GM19372 (cell line): ENCODE results near the gene PDIA2.
"Not testable (repeated sequence)": the region's sequence is repeated elsewhere in the genome, so short reads cannot be mapped to it uniquely, and the experiment has no call there.

Experiments used
- ATAC-seq: cut with Tn5 transposase; IDR thresholded peaks from one replicate; pipeline ENCODE4 v1.9.1; 2021; ENCODE audit warnings: mild to moderate bottlenecking, low read depth, moderate library complexity; ENCODE audit not compliant: unreplicated experiment

The PDIA2 gene

DNA sequence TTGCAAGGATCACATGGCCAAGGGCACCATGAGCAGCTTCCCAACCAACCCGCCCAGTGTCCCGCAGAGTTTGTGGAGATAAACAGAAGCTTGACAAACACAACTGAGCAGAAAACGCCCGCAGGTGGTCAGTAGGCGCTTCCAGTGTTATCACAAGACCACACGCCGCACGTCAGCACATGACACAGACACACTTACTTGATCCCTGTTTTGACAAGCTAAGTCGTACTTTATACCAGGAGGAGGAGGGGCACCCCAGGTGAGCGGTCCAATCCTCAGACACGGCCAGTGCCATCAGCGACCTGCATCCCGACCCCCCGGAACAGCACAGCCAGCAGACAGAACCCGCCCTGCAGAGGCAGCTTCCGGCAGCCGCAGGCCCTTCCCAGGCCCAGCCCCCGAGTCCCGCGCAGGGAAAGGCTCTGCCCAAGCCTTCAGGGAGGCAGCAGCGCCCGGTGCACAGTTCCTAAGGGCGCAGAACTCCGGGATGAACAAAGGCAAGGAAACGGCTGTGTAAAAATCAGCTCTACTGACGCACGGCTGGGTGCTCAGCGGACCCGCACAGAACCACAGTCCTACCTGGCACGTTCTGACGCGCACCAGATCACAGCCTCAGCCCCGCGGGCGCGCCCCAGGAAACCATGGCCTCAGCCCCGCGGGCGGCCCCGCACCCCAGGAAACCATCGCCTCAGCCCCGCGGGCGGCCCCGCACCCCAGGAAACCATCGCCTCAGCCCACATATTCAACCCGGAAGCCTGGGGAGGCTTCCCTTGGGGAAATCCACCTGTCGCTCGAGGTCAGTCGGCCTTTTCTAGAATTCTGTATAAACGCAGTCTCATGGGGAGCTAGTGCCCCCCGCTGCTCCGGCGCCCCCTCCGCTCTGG is 41.7 kb downstream of the PDIA2 start:
- ATAC-seq, result no peak

DNA sequence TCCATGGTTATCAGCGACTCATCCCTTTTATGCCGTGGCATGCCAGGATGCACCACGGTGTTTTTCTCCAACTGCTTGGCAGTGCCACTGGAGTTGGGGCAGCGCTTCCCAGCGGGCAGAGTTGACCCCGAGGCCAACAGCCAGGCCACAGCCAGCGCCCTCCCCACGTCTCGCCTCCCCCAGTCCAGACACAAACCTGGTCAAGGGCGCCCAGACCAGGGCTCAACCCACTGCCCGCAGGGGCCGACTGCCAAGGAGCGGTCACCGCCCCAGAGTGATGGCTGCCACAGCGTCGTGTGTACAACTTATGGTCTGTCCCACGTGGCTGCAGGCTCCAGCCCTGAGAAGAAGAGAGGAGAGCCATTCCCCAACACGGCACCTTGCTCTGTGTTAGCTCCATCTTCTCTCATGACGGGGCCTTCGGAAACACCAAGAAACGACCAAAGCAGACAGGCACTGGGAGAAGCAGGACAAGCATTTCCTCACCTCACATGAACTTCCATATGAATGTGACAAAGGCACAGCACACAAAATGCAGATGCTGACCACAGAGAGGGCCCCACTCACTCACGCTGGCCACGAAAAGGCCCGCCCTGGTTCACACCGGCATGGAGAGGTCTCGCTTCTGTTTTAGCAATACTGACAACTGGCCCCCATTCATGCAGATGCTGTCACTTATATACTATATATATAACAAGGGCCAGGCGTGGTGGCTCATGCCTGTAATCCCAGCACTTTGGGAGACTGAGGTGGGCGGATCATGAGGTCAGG is 42.6 kb downstream of the PDIA2 start:
- no peak for ATAC-seq

DNA sequence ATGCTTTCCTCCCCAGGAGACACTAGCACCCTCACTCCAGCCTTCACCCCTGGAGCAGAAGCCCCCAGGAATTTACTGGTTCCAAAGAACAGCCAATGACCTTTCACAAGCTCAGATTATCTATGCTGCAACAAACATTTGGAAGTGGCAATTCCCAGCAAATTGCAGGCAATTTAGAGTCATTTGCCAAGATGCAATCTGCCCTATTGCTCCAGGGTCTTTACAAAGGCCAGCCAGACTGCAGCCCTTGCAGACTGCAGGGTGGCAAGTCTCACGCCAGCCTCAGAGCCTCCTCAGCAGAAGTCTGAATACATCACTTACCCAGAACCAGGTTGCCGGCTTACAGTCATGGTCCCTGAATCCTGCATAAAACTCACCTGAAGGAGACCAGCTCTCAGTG is 47.8 kb downstream of the PDIA2 start:
- no peak for ATAC-seq

DNA sequence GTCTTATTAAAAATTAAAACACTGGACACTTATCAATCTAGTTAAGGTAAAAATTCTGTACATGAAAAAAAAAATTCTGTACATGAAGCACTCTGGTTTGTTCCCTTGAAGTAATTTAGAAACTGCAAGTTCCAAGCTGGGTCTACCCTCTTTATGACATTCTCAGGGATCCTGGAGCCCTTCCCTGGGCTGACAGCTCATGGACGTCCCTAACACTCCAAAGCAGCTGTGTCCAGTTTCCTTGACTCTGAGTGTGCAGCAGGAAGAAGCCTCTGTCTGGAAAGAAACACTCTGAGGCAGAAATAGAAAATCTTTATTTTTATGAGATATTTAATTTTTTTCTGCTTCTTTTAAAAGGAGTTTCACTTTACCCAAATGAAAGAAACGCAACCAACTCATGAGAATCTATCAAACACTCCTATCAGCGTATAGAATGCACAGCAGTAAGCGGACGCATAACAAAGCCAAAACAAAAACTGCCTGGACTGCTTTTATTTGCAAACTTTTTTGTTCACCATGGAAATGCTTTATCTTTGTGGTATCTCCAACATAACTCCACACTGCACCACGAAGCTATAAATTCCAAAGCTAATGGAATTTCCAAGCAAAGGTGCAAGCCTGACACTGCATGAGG is 48.3 kb downstream of the PDIA2 start:
- not testable (repeated sequence) for ATAC-seq

DNA sequence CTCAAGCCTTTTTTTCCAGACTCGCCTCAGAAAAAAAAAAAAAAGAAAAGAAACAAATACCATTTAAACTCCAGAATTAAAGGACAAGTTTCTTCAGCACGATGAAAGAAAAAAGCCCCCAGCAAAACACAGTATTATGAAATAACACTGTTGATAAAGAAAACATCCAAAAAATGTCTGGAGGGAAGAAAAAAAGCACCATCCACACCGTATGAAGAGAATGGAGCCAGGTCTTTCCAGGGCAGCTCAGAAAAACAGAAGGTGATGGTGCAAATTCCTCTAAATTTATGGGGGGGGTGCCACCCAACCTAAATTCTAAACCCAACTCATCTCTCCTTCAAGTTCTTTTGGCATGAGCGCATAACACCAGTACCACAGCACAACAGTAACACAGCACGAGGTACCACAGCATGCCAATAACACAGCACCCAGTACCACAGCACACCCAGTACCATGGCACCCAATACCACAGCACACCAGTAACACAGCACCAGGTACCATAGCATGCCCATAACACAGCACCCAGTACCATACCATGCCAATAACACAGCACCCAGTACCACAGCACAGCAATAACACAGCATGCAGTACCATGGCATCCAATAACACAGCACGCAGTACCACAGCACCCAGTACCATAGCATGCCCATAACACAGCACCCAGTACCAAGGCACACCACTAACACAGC is 50.6 kb downstream of the PDIA2 start:
- no peak for ATAC-seq

GRCh38 chr16:334164-334832 is 51.3 kb downstream of the PDIA2 start:
- not testable (repeated sequence) for ATAC-seq

DNA sequence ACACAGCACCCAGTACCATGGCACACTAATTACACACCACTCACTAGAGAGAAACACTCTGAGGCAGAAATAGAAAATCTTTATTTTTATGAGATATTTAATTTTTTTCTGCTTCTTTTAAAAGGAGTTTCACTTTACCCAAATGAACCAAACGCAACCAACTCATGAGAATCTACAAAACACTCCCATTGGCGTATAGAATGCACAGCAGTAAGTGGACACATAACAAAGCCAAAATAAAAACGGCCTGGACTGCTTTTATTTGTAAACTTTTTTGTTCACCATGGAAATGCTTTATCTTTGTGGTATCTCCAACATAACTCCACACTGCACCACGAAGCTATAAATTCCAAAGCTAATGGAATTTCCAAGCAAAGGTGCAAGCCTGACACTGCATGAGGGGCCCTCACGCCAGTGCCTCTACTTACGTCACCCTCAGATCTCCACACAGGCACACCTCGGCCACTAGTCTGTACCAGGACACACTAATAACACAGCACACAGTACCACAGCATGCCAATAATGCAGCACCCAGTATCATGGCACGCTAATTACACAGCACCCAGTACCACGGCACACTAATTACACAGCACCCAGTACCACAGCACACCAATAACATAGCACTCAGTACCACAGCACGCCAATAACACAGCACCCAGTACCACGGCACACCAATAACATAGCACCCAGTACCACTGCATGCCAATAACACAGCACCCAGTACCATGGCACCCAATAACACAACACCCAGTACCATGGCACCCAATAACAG is 52.1 kb downstream of the PDIA2 start:
- not testable (repeated sequence) for ATAC-seq

DNA sequence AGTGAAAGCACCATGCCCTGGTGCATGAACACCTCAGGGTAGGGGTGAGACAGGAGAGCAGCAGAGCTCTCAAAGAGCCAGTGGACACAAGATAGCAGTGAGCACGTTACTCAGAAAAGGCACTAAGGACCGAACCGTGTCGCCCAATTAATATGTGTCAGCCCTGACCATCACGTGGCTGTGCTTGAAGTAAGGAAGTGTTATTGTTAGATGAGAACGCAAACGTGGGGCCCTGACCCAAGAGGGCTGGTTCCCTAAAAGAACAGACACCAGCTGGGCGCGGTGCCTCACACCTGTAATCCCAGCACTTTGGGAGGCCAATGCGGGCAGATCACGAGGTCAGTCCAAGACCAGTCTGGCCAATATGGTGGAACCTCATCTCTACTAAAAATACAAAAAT is 53.3 kb downstream of the PDIA2 start:
- ATAC-seq, result no peak
